Uterus (tissue), 4 donors: ENCODE measurements around the gene HOXC13. TPM values are rescaled to one million over a fixed set of nuclear protein-coding genes. Genes with fewer than 3 reads are reported as not detected.

Source experiments
- DNase-seq, 2 donors: peaks; one replicate each; pipeline ENCODE4 v3.0.0-alpha.2; 2019 to 2020
- H3K27ac ChIP-seq, 2 donors: fragments of 200-600 bp; sonication (generic); 1 replicate in 1 of 2; 2 replicates in 1 of 2; pipeline ENCODE4 v1.5.1; 2016 to 2018
- H3K27me3 ChIP-seq, 2 donors: fragments of 200-600 bp; sonication (generic); one replicate each; pipeline ENCODE4 v1.5.1; 2018 to 2019; ENCODE audit warnings: control low read depth in 1 of 2
- H3K36me3 ChIP-seq, 2 donors: fragments of 200-600 bp; sonication (generic); one replicate each; pipeline ENCODE4 v1.5.1; 2019; ENCODE audit warnings: control low read depth in 1 of 2
- H3K4me1 ChIP-seq, 2 donors: fragments of 200-600 bp; sonication (generic); one replicate each; pipeline ENCODE4 v1.5.1; 2018 to 2019; ENCODE audit warnings: control low read depth in 1 of 2
- H3K4me3 ChIP-seq, 2 donors: fragments of 200-600 bp; sonication (generic); 1 replicate in 1 of 2; 2 replicates in 1 of 2; pipeline ENCODE4 v1.5.1; 2018 to 2019; ENCODE audit warnings: mild to moderate bottlenecking in 1 of 2
- H3K9me3 ChIP-seq, 2 donors: fragments of 200-600 bp; sonication (generic); one replicate each; pipeline ENCODE4 v1.5.1; 2019; ENCODE audit warnings: control low read depth in 1 of 2
- POLR2A ChIP-seq, 2 donors: fragments of 450-650 bp; IDR thresholded peaks; one replicate each; pipeline ENCODE4 v1.6.1; 2016; ENCODE audit warnings: antibody characterized with exemption in 2 of 2, mild to moderate bottlenecking in 1 of 2, moderate library complexity in 1 of 2
- intact Hi-C: fragments of 100-400 bp; cut with DNase I; formaldehyde crosslinking; loops from one replicate; pipeline ENCODE4 v1.15.1; 2023; ENCODE audit warnings: low total_unique reads
- total RNA-seq, 4 donors: library from RNA; depleted of rRNA in 3 of 4; stranded (reverse); fragments of >200 nt in 3 of 4; gene quantifications; one replicate each; pipeline versions ENCODE4 v1.1.0 to v1.2.4, GENCODE V29; 2014 to 2023
- TF ChIP-seq, protein P1 (sequence below), 4 experiments: fragments of 200-600 bp in 2 of 4; fragments of 450-650 bp in 2 of 4; sonication (generic) in 2 of 4; IDR thresholded peaks; one replicate each; pipeline ENCODE4 v1.5.1; 2016 to 2019; ENCODE audit warnings: antibody characterized with exemption in 4 of 4, mild to moderate bottlenecking in 2 of 4, moderate library complexity in 1 of 4
- donor health status: DM: yes; HTN: yes; CAD: no.

The HOXC13 gene
- total RNA-seq, 4 donors from 2014 or later: not detected

DNA sequence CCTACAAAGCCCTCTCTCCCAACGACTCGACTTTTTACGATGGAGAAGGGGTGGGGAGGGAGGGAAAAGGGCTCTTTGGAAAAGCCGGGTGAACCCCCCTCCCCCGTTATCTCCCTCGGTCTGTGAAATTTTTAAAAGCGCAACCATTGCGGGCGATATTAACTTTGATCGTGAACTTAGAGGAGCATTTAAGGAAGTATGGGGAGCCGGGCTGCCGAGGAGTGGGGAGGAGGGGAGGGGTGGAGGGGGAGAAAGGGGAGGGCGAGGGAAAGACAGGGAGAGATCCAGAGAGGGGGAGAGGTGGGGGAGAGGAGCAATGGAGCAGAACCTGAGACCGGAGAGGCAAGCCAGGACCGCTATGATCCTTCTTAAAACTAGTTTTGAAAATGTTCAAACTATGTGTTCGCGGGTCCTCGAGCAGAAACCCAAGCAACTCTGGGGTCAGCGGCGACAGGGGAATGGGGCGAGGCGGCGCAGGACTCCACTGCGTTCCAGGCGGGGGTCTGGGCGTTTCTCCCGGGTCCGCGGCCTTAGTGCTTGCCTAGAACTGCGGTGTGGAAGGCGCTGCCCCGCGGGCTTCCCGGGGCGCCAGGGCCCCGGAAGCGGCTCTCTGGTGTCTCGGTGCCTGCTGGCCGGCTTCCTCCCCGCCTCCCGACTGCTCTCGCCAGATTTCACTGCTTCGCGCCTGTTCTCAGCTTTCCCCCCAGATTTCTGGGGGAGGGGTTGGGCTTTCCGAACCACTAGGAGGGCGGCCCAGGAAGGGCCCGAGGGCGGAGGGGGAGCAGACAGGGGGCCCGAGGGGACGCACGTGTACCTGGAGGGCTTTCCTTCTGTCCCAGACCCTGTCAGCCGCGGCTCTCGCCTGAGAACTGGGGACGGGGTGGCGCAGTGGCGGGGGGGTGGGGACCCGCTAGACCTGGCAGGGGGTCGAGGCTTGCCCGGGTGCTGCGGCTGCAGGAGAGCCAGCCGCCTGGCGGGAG lies 35.7 kb downstream of the HOXC13 start, which contains the start of gene HOTAIR:
TSS of gene HOTAIR (minus strand) at position 871 of the 980 bp plus-strand sequence.
- intact Hi-C loops: no loop called here
- Histone ChIP-seq H3K36me3 (no peaks in the 10 kb centered on the region), H3K27ac (peak within 1 kb of the TSS in 1 of 2 donors; percentile 38), H3K4me1 (peaks cover 0 to 4% of the 10 kb centered on the region in 2 donors), H3K4me3 (peak within 1 kb of the TSS in 1 of 2 donors; percentile 33), H3K27me3 (peaks cover 31 to 84% of the 10 kb centered on the region in 2 donors), H3K9me3 (no peaks in the 10 kb centered on the region)
- TF ChIP-seq POLR2A (IDR thresholded peaks at IDR 0.05): peak in 1 of 2 donors; percentile 20
- TF ChIP-seq, protein P1, sequence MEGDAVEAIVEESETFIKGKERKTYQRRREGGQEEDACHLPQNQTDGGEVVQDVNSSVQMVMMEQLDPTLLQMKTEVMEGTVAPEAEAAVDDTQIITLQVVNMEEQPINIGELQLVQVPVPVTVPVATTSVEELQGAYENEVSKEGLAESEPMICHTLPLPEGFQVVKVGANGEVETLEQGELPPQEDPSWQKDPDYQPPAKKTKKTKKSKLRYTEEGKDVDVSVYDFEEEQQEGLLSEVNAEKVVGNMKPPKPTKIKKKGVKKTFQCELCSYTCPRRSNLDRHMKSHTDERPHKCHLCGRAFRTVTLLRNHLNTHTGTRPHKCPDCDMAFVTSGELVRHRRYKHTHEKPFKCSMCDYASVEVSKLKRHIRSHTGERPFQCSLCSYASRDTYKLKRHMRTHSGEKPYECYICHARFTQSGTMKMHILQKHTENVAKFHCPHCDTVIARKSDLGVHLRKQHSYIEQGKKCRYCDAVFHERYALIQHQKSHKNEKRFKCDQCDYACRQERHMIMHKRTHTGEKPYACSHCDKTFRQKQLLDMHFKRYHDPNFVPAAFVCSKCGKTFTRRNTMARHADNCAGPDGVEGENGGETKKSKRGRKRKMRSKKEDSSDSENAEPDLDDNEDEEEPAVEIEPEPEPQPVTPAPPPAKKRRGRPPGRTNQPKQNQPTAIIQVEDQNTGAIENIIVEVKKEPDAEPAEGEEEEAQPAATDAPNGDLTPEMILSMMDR (IDR thresholded peaks at IDR 0.05): no peak
- DNase-seq: peak in 1 of 2 donors; percentile 61

DNA sequence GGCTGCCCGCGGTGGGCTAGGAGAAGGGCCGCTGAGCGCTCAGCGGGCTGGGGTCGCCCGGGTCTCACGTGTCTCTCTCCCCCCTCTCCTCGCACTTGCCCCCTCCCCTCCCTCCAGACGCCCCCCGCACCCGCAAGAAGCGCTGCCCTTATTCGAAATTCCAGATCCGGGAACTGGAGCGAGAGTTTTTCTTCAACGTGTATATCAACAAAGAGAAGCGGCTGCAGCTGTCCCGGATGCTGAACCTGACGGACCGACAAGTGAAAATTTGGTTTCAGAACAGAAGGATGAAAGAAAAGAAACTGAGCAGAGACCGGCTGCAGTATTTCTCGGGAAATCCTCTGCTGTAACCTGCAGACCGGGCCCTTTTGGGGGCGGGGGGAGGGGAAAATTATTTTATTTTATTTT lies 36.4 kb downstream of the HOXC13 start:
- Histone ChIP-seq H3K27me3 (peaks cover 31 to 79% of the 10 kb centered on the region in 2 donors), H3K4me3 (peak overlapping the region in 1 of 2 donors; percentile 33)

DNA sequence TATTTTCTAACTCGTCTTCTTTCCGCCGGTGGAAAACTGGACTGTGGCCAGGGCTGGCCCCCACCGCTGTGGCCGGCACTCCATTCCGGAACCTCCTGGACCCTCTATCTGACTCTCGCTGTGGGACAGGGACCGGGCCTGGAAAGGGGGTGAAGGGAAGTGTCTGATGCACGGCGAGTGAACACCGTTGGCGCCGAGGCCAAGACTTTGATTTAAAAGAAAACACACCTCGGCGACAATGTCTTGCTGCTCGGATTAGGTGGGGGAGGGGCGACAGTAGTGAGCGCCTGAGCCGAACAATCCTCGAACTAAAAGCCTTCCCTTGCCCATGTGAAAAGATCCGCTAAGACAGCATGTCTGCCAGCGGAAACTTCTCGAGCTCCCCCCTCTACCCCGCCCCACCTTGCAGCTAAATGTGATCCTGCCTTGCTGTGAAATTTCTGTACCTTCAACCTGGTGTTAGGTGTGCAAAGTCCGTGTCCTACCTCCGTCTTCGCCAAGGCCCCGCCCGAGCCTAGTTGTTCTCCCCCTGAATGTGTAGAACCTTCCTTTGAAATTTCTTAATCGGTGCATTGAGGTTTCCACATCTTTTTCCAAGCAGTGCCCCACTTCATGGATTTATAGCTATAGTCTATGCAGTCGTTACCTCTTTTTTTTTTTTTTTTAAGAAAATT lies 37.0 kb downstream of the HOXC13 start:
- Histone ChIP-seq H3K9me3 (no peaks in the 10 kb centered on the region), H3K27ac (no peak overlapping the region), H3K36me3 (no peaks in the 10 kb centered on the region), H3K4me1 (peaks cover 0 to 4% of the 10 kb centered on the region in 2 donors), H3K4me3 (no peak overlapping the region), H3K27me3 (peaks cover 31 to 79% of the 10 kb centered on the region in 2 donors)
- DNase-seq: no peak
- intact Hi-C loops: no loop called here
- TF ChIP-seq, protein P1 (IDR thresholded peaks at IDR 0.05): no peak
- TF ChIP-seq POLR2A (IDR thresholded peaks at IDR 0.05): no peak

More for the DNA sequence above, 36.4 kb downstream of the HOXC13 start:
- H3K27ac ChIP-seq: no peak overlapping the region
- DNase-seq: no peak
- H3K36me3 ChIP-seq: no peaks in the 10 kb centered on the region
- TF ChIP-seq, protein P1 (IDR thresholded peaks at IDR 0.05): no peak
- TF ChIP-seq POLR2A (IDR thresholded peaks at IDR 0.05): no peak
- peaks cover 0 to 4% of the 10 kb centered on the region in 2 donors for H3K4me1 ChIP-seq
- no peaks in the 10 kb centered on the region for H3K9me3 ChIP-seq
- intact Hi-C loops: no loop called here

DNA sequence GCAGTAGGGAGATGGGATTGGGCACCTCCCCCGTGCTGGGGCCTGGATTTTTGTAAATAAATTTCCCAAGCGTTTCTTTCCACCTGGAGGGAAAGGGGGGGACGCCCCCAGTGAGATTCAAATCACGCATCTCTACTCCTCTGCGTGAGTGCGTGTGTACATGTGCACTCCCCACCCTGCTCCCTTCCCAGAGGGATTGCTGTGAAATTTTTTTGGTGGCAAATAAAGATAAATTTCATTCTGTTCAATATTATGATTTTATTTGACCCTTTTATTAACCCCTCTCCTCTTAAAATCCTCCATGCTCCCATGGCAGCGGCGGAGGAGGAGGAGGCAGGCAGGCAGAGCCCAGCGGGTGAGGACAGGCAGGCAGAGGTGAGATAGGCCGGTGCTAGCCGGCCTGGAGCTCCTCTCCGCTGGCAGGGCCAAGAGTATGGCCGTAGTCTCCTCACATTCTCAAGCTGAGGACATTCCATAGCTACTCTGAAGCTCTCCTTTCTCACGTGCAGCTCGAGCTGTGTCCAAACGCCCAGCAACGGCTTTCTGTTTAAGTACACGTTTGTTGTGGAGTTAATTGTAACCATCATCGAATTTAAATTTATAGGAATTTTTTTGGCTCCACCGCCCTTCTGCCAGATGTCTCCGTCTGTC lies 37.7 kb downstream of the HOXC13 start:
- H3K27me3 ChIP-seq: peaks cover 31 to 74% of the 10 kb centered on the region in 2 donors
- no peak for DNase-seq
- TF ChIP-seq, protein P1 (IDR thresholded peaks at IDR 0.05): no peak
- TF ChIP-seq POLR2A (IDR thresholded peaks at IDR 0.05): no peak
- no peak overlapping the region for H3K27ac ChIP-seq
- H3K4me1 ChIP-seq: peaks cover 0 to 4% of the 10 kb centered on the region in 2 donors
- H3K9me3 ChIP-seq: no peaks in the 10 kb centered on the region
- no peaks in the 10 kb centered on the region for H3K36me3 ChIP-seq
- intact Hi-C loops: no loop called here
- H3K4me3 ChIP-seq: no peak overlapping the region
